Measurements from ENCODE around the gene TBC1D13. TPM values are rescaled to one million over a fixed set of nuclear protein-coding genes. Genes with fewer than 3 reads are reported as not detected.

TBC1D13 gene
- total and polyA plus RNA-seq, 2 of the 13 experiments (the other 11 are each of a cell fraction or from before 2014, with no cell fraction given) = 17.9 to 19.7 TPM

GRCh38 chr9:128829477-128830251 lies 42.6 kb downstream of the TBC1D13 start, which contains the start of gene SPOUT1 (continued):
- TF ChIP-seq SOX5 (CRISPR knock-in tag; IDR thresholded peaks at IDR 0.05; ENCODE audit: borderline replicate concordance) = peak; percentile 50
- TF ChIP-seq ZNF598 (CRISPR knock-in tag; IDR thresholded peaks at IDR 0.05; ENCODE audit: borderline replicate concordance) = no peak
- peak; percentile 81; the same call in 1 of the 2 replicates for TF ChIP-seq ZSCAN20 (CRISPR knock-in tag; IDR thresholded peaks at IDR 0.05; ENCODE audit: borderline replicate concordance)
- TF ChIP-seq SAFB2 (CRISPR knock-in tag; IDR thresholded peaks at IDR 0.05; ENCODE audit: borderline replicate concordance, low read depth) = peak; percentile 81; the same call in 1 of the 2 replicates
- no peak for TF ChIP-seq SMARCC2 (IDR thresholded peaks at IDR 0.05)
- no peak for TF ChIP-seq ZNF75D (CRISPR knock-in tag; IDR thresholded peaks at IDR 0.05; ENCODE audit: borderline replicate concordance)
- TF ChIP-seq ZNF619 (CRISPR knock-in tag; IDR thresholded peaks at IDR 0.05) = 0 out of 2 replicates have a peak, but pooled peaks have one; percentile 54
- TF ChIP-seq GMEB1 (CRISPR knock-in tag; IDR thresholded peaks at IDR 0.05; ENCODE audit: borderline replicate concordance) = peak; percentile 69; the same call in 1 of the 2 replicates
- no peak for TF ChIP-seq NFKBIZ (CRISPR knock-in tag; IDR thresholded peaks at IDR 0.05)
- peak; percentile 53; the same call in 1 of the 2 replicates for TF ChIP-seq ZNF451 (CRISPR knock-in tag; IDR thresholded peaks at IDR 0.05)
- TF ChIP-seq FOSL2 (CRISPR knock-in tag; IDR thresholded peaks at IDR 0.05) = 0 out of 2 replicates have a peak, but pooled peaks have one; percentile 29
- no peak for TF ChIP-seq NR2F6 (IDR thresholded peaks at IDR 0.05)
- no peak for TF ChIP-seq NR2F6 (CRISPR knock-in tag; IDR thresholded peaks at IDR 0.05)
- TF ChIP-seq ISX (CRISPR knock-in tag; conservative IDR thresholded peaks at IDR 0.05) = no peak
- peak; percentile 88 for TF ChIP-seq TSC22D2 (CRISPR knock-in tag; IDR thresholded peaks at IDR 0.05; ENCODE audit: borderline replicate concordance)
- TF ChIP-seq ZNF446 (CRISPR knock-in tag; IDR thresholded peaks at IDR 0.05) = no peak
- no peak for TF ChIP-seq ATM (IDR thresholded peaks at IDR 0.05; ENCODE audit: borderline replicate concordance)
- no peak for TF ChIP-seq JDP2 (CRISPR knock-in tag; IDR thresholded peaks at IDR 0.05; ENCODE audit: borderline replicate concordance)
- TF ChIP-seq ZNF274 (CRISPR knock-in tag; IDR thresholded peaks at IDR 0.05) = peak; percentile 65; the same call in 1 of the 2 replicates
- no peak for TF ChIP-seq AHDC1 (CRISPR knock-in tag; IDR thresholded peaks at IDR 0.05; ENCODE audit: borderline replicate concordance)
- no peak; the same call in 1 of the 2 replicates for TF ChIP-seq FOXJ3 (CRISPR knock-in tag; IDR thresholded peaks at IDR 0.05; ENCODE audit: borderline replicate concordance)
- no peak for TF ChIP-seq HDAC6 (IDR thresholded peaks at IDR 0.05; ENCODE audit: low read depth, low read length)
- TF ChIP-seq POGZ (CRISPR knock-in tag; IDR thresholded peaks at IDR 0.05) = 0 out of 2 replicates have a peak, but pooled peaks have one; percentile 17
- no peak for TF ChIP-seq REXO4 (CRISPR knock-in tag; IDR thresholded peaks at IDR 0.05; ENCODE audit: borderline replicate concordance)
- TF ChIP-seq ZNF354B (CRISPR knock-in tag; IDR thresholded peaks at IDR 0.05) = no peak
